CD4-positive, alpha-beta memory T cell (primary cell): ENCODE measurements around the gene FAM3D. TPM values are rescaled to one million over a fixed set of nuclear protein-coding genes. Genes with fewer than 3 reads are reported as not detected.
A peak's percentile ranks its signal among the peaks of the same experiment; 100 is the strongest.

Source experiments
- CTCF ChIA-PET: fragments of 350-600 bp; sonication (Branson Sonifier 250); formaldehyde crosslinking; loops from one replicate; lab custom pipeline; 2021; ENCODE audit warnings: inconsistent platforms; ENCODE audit not compliant: partially characterized antibody; lab: Charles Lee
- POLR2A ChIA-PET: fragments of 350-600 bp; sonication (Branson Sonifier 250); formaldehyde crosslinking; loops from one replicate; lab custom pipeline; 2021; ENCODE audit not compliant: partially characterized antibody; lab: Charles Lee
- DNase-seq, 5 donors: peaks; one replicate each; pipeline versions ENCODE4 v3.0.0 to v3.0.0-alpha.2; 2020 to 2022; ENCODE audit warnings: mixed read lengths in 1 of 5
- H3K27ac ChIP-seq: one replicate; pipeline ENCODE4 v1.7.0; 2013; ENCODE audit warnings: low read depth, low read length
- H3K27me3 ChIP-seq: 2 replicates; pipeline ENCODE4 v1.7.0; 2013; ENCODE audit warnings: mild to moderate bottlenecking, low read length, moderate library complexity; ENCODE audit not compliant: insufficient read depth
- H3K36me3 ChIP-seq: 2 replicates; pipeline ENCODE4 v1.7.0; 2013; ENCODE audit warnings: mild to moderate bottlenecking, low read length, moderate library complexity; ENCODE audit not compliant: insufficient read depth
- H3K4me1 ChIP-seq: 2 replicates; pipeline ENCODE4 v1.7.0; 2013; ENCODE audit warnings: mild to moderate bottlenecking, low read length, moderate library complexity; ENCODE audit not compliant: insufficient read depth
- H3K4me3 ChIP-seq, 2 donors: one replicate each; pipeline ENCODE4 v1.7.0; 2013; ENCODE audit warnings: low read length in 2 of 2, mild to moderate bottlenecking in 1 of 2
- H3K9me3 ChIP-seq, 2 donors: one replicate each; pipeline ENCODE4 v1.7.0; 2013; ENCODE audit warnings: low read length in 2 of 2, control low read depth in 1 of 2; ENCODE audit not compliant: control insufficient read depth in 1 of 2
- H3K27ac Mint-ChIP-seq, 7 donors: one replicate each; pipeline ENCODE4 v1.8.0; 2020 to 2021; ENCODE audit warnings: mixed read lengths in 7 of 7, mild to moderate bottlenecking in 6 of 7, inconsistent platforms in 3 of 7, moderate library complexity in 3 of 7
- H3K27me3 Mint-ChIP-seq, 2 donors: one replicate each; pipeline ENCODE4 v1.8.0; 2020 to 2021; ENCODE audit warnings: mixed read lengths in 2 of 2
- H3K36me3 Mint-ChIP-seq, 2 donors: one replicate each; pipeline ENCODE4 v1.8.0; 2020 to 2021; ENCODE audit warnings: mixed read lengths in 2 of 2, inconsistent platforms in 1 of 2, mild to moderate bottlenecking in 1 of 2
- H3K4me1 Mint-ChIP-seq, 4 donors: one replicate each; pipeline ENCODE4 v1.8.0; 2020 to 2021; ENCODE audit warnings: mixed read lengths in 4 of 4, mild to moderate bottlenecking in 1 of 4
- H3K4me3 Mint-ChIP-seq, 8 donors: one replicate each; pipeline ENCODE4 v1.8.0; 2020 to 2021; ENCODE audit warnings: mixed read lengths in 8 of 8, mild to moderate bottlenecking in 7 of 8, moderate library complexity in 6 of 8, inconsistent platforms in 3 of 8
- H3K9me3 Mint-ChIP-seq, 8 donors: one replicate each; pipeline ENCODE4 v1.8.0; 2020 to 2021; ENCODE audit warnings: mixed read lengths in 8 of 8, mild to moderate bottlenecking in 5 of 8, inconsistent platforms in 3 of 8, moderate library complexity in 1 of 8
- intact Hi-C: fragments of 100-400 bp; cut with micrococcal nuclease; formaldehyde crosslinking; loops from one replicate; pipeline ENCODE4 v1.15.1; 2023
- polyA plus RNA-seq, 2 donors: library from polyadenylated mRNA; unstranded; fragments of 300-500 nt; fragmentation: Illumina TruSeq; gene quantifications; one replicate each; pipeline ENCODE4 v1.2.3, GENCODE V29; 2021
- total RNA-seq, 2 experiments: library from RNA; stranded (reverse); gene quantifications; one replicate each; pipeline ENCODE4 v1.2.3, GENCODE V29; 2021

FAM3D gene
- total and polyA plus RNA-seq, 4 experiments from 2014 or later = not detected

- Mint-ChIP-seq H3K4me3 (peak overlapping the region in 1 of 8 donors; percentile 23), H3K27ac (peak overlapping the region in 1 of 7 donors; percentile 13), H3K27me3 (peaks cover 3 to 8% of the 10 kb centered on the region in 2 donors), H3K9me3 (no peaks in the 10 kb centered on the region), H3K4me1 (peaks cover 0 to 6% (median 0%) of the 10 kb centered on the region in 4 donors), H3K36me3 (no peaks in the 10 kb centered on the region)
- Histone ChIP-seq H3K4me3 (no peak overlapping the region), H3K4me1 (no peaks in the 10 kb centered on the region), H3K36me3 (no peaks in the 10 kb centered on the region), H3K27me3 (no peaks in the 10 kb centered on the region), H3K27ac (no peak overlapping the region), H3K9me3 (no peaks in the 10 kb centered on the region)
- peak in 3 of 5 donors; percentile 21 to 33 (median 26) for DNase-seq
- CTCF ChIA-PET = interaction anchor here (1.2 to 5.7 kb wide), 4 partner anchors 9 to 412 kb away, joined by 3 to 60 read pairs (median 5); no protein-coding TSS in a partner anchor
- intact Hi-C loops = no loop called here
- POLR2A ChIA-PET = no interaction called here
Observed at GRCh38 chr3:58640700-58641372, 25.7 kb downstream of the FAM3D start.

- ChIA-PET POLR2A (no interaction called here), CTCF (interaction anchor here (1.6 to 5.7 kb wide), 3 partner anchors 8 to 414 kb away, joined by 4 to 60 read pairs (median 7); no protein-coding TSS in a partner anchor)
Observed at GRCh38 chr3:58639842-58640241, 26.7 kb downstream of the FAM3D start.

GRCh38 chr3:58639001-58639400 lies 27.6 kb downstream of the FAM3D start:
- CTCF ChIA-PET = interaction anchor here (0.8 to 5.7 kb wide), 4 partner anchors 7 to 415 kb away, joined by 3 to 60 read pairs (median 4); no protein-coding TSS in a partner anchor

More at GRCh38 chr3:58639842-58640241, 26.7 kb downstream of the FAM3D start:
- no peak for DNase-seq
- Mint-ChIP-seq H3K4me1 (peaks cover 0 to 6% (median 0%) of the 10 kb centered on the region in 4 donors), H3K9me3 (no peaks in the 10 kb centered on the region), H3K27me3 (peaks cover 4 to 8% of the 10 kb centered on the region in 2 donors), H3K4me3 (no peak overlapping the region), H3K36me3 (no peaks in the 10 kb centered on the region), H3K27ac (no peak overlapping the region)
- H3K4me1 ChIP-seq = no peaks in the 10 kb centered on the region
- no peaks in the 10 kb centered on the region for H3K27me3 ChIP-seq
- no peak overlapping the region for H3K4me3 ChIP-seq
- H3K27ac ChIP-seq = no peak overlapping the region
- no peaks in the 10 kb centered on the region for H3K9me3 ChIP-seq
- intact Hi-C loops = loop anchor here (10.0 kb wide), 1 partner anchor 175 kb away; no protein-coding TSS in a partner anchor
- H3K36me3 ChIP-seq = no peaks in the 10 kb centered on the region

GRCh38 chr3:58638591-58638990 lies 28.0 kb downstream of the FAM3D start:
- H3K27me3 Mint-ChIP-seq = peaks cover 8 to 9% of the 10 kb centered on the region in 2 donors
- Histone ChIP-seq H3K36me3 (no peaks in the 10 kb centered on the region), H3K4me1 (no peaks in the 10 kb centered on the region), H3K9me3 (no peaks in the 10 kb centered on the region), H3K27me3 (no peaks in the 10 kb centered on the region), H3K4me3 (no peak overlapping the region), H3K27ac (no peak overlapping the region)
- H3K4me1 Mint-ChIP-seq = peaks cover 0 to 6% (median 0%) of the 10 kb centered on the region in 4 donors
- no peak for DNase-seq
- no peaks in the 10 kb centered on the region for H3K36me3 Mint-ChIP-seq
- POLR2A ChIA-PET = no interaction called here
- no peak overlapping the region for H3K27ac Mint-ChIP-seq
- intact Hi-C loops = loop anchor here (10.0 kb wide), 1 partner anchor 174 kb away; no protein-coding TSS in a partner anchor
- no peaks in the 10 kb centered on the region for H3K9me3 Mint-ChIP-seq
- H3K4me3 Mint-ChIP-seq = no peak overlapping the region
- CTCF ChIA-PET = interaction anchor here (0.8 to 5.7 kb wide), 5 partner anchors 7 to 416 kb away, joined by 3 to 60 read pairs (median 5); no protein-coding TSS in a partner anchor

More at GRCh38 chr3:58639001-58639400, 27.6 kb downstream of the FAM3D start:
- no peaks in the 10 kb centered on the region for H3K9me3 Mint-ChIP-seq
- no peak for DNase-seq
- POLR2A ChIA-PET = no interaction called here
- intact Hi-C loops = loop anchor here (10.0 kb wide), 1 partner anchor 174 kb away; no protein-coding TSS in a partner anchor
- H3K27ac Mint-ChIP-seq = no peak overlapping the region
- H3K27me3 Mint-ChIP-seq = peaks cover 8 to 9% of the 10 kb centered on the region in 2 donors
- H3K4me3 Mint-ChIP-seq = no peak overlapping the region
- H3K4me3 ChIP-seq = no peak overlapping the region
- H3K9me3 ChIP-seq = no peaks in the 10 kb centered on the region
- H3K27me3 ChIP-seq = no peaks in the 10 kb centered on the region
- H3K36me3 ChIP-seq = no peaks in the 10 kb centered on the region
- peaks cover 0 to 6% (median 0%) of the 10 kb centered on the region in 4 donors for H3K4me1 Mint-ChIP-seq
- H3K4me1 ChIP-seq = no peaks in the 10 kb centered on the region
- H3K36me3 Mint-ChIP-seq = no peaks in the 10 kb centered on the region
- H3K27ac ChIP-seq = no peak overlapping the region

GRCh38 chr3:58637509-58637908 lies 29.1 kb downstream of the FAM3D start:
- no peaks in the 10 kb centered on the region for H3K36me3 Mint-ChIP-seq
- Histone ChIP-seq H3K27me3 (no peaks in the 10 kb centered on the region), H3K9me3 (no peaks in the 10 kb centered on the region), H3K4me3 (no peak overlapping the region), H3K36me3 (no peaks in the 10 kb centered on the region), H3K4me1 (no peaks in the 10 kb centered on the region), H3K27ac (no peak overlapping the region)
- intact Hi-C loops = loop anchor here (10.0 kb wide), 1 partner anchor 173 kb away; no protein-coding TSS in a partner anchor
- H3K9me3 Mint-ChIP-seq = no peaks in the 10 kb centered on the region
- peaks cover 0 to 6% (median 0%) of the 10 kb centered on the region in 4 donors for H3K4me1 Mint-ChIP-seq
- H3K4me3 Mint-ChIP-seq = no peak overlapping the region
- peaks cover 8 to 9% of the 10 kb centered on the region in 2 donors for H3K27me3 Mint-ChIP-seq
- H3K27ac Mint-ChIP-seq = no peak overlapping the region
- DNase-seq = no peak
- POLR2A ChIA-PET = no interaction called here
- CTCF ChIA-PET = interaction anchor here (1.0 kb wide), 1 partner anchor 11 kb away, joined by 5 read pairs; no protein-coding TSS in a partner anchor

GRCh38 chr3:58635371-58636285 lies 30.9 kb downstream of the FAM3D start:
- Histone ChIP-seq H3K27ac (no peak overlapping the region), H3K36me3 (no peaks in the 10 kb centered on the region), H3K27me3 (no peaks in the 10 kb centered on the region), H3K4me3 (no peak overlapping the region), H3K4me1 (no peaks in the 10 kb centered on the region), H3K9me3 (no peaks in the 10 kb centered on the region)
- intact Hi-C loops = loop anchor here (10.0 kb wide), 1 partner anchor 171 kb away; no protein-coding TSS in a partner anchor
- Mint-ChIP-seq H3K27ac (no peak overlapping the region), H3K36me3 (no peaks in the 10 kb centered on the region), H3K9me3 (no peaks in the 10 kb centered on the region), H3K27me3 (peaks cover 8 to 11% of the 10 kb centered on the region in 2 donors), H3K4me3 (no peak overlapping the region), H3K4me1 (peaks cover 0 to 4% (median 0%) of the 10 kb centered on the region in 4 donors)
- DNase-seq = no peak
- POLR2A ChIA-PET = no interaction called here
- CTCF ChIA-PET = interaction anchor here (1.2 kb wide), 1 partner anchor 10 kb away, joined by 3 read pairs; no protein-coding TSS in a partner anchor
